GM10266 (cell line): ENCODE data around the gene P4HA3.

ENCODE experiments used
- DNase-seq: peaks from one replicate; pipeline ENCODE4 v3.0.0; 2012; ENCODE audit errors: extremely low spot score
- CTCF ChIP-seq: IDR thresholded peaks from 2 replicates; pipeline ENCODE4 v1.5.1; 2012; ENCODE audit warnings: mild to moderate bottlenecking, low read depth; ENCODE audit not compliant: control insufficient read depth, insufficient read depth; ENCODE audit errors: missing control alignments

The P4HA3 gene

DNA sequence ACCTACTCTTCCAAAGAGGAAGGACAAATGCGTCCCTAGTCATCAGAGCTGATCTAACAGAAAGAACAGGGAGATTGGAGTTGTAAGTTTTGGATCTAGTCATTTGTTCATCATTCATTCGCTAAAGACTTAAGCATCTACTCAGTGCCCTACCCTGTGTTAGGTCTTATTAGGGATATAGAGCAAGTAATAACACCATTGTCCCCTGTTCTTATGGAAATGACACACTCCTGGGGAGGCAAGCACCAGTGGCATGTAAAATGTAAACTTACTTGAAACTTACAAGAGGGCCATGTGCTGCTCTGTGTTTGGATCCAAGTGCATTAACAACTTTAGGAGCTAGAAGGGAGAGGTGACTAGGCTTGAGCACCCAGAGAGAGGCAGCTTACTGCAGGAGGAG, 61.9 kb downstream of the P4HA3 start:
- no peak for DNase-seq
- TF ChIP-seq CTCF: no peak

DNA sequence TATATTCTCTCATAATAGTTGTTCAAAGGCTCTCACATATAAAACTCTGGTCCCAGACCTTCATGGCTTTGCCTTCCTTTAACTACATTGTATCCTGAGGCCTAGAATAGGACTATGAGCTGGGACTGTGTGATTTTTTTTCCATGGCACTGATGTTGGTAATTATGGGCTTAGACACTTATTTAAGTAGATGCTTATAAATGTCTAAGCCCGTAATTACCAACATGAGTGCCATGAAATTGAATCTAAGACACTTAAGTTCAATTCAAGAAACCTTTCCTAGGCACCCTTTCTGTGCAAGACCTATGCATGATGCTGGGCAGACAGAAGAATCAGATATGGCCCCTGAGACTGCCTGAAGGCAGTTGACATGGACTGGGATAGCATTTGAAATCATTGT, 63.0 kb downstream of the P4HA3 start:
- no peak for TF ChIP-seq CTCF
- DNase-seq: no peak

GRCh38 chr11:74238243-74238642, 73.2 kb downstream of the P4HA3 start:
- TF ChIP-seq CTCF: no peak
- DNase-seq: no peak

GRCh38 chr11:74237541-74237940, 73.9 kb downstream of the P4HA3 start:
- TF ChIP-seq CTCF: no peak
- no peak for DNase-seq

- no peak for TF ChIP-seq CTCF
- no peak for DNase-seq
Observed at GRCh38 chr11:74235121-74235520, 76.3 kb downstream of the P4HA3 start.

- no peak for DNase-seq
- TF ChIP-seq CTCF: no peak
Observed at GRCh38 chr11:74233683-74234082, 77.8 kb downstream of the P4HA3 start.

DNA sequence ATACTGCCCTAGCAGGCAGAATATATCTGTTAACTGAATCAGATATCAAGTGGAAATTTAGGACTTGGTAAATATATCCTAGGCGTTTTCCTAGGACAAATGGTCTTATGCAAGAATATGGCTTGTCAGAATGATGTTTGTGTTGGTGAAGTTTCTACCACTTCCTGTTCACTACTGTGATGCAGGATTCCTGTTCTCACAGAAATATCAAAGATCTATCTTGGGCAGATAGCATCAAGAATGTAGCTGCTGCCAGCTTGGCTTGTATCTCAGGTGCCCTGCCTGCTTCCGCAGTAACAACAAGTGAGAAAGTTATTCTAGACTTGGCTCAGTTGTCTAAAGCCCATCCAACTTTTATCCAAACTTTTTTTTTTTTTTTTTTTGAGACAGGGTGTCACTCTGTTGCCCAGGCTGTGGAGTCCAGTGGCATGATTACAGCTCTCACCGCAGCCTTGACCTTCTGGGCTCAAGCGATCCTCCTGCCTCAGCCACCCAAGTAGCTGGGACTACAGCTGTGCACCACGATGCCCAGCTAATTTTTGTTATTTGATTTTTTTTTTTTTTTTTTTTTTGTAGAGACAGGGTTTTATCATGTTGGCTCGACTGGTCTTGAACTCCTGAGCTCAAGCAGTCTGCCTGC, 79.0 kb downstream of the P4HA3 start:
- no peak for TF ChIP-seq CTCF
- no peak for DNase-seq
